GM21528 (cell line): ENCODE results near the gene CUEDC2.

ENCODE experiments used
- ATAC-seq: cut with Tn5 transposase; IDR thresholded peaks from one replicate; pipeline ENCODE4 v1.9.1; 2021; ENCODE audit warnings: mild to moderate bottlenecking, moderate library complexity; ENCODE audit not compliant: unreplicated experiment, low FRiP score

The CUEDC2 gene

GRCh38 chr10:102375867-102376266 lies 56.5 kb downstream of the CUEDC2 start:
- ATAC-seq = no peak

GRCh38 chr10:102375250-102375649 lies 57.1 kb downstream of the CUEDC2 start:
- ATAC-seq = no peak
